ENCODE measurements around the gene CBX6. TPM values are rescaled to one million over a fixed set of nuclear protein-coding genes. Genes with fewer than 3 reads are reported as not detected.

CBX6 gene
- 24.8 to 27.3 TPM (median 27.1 TPM) in 5 replicates for total RNA-seq (2022; extraction: Qiagen RNA extraction)

DNA sequence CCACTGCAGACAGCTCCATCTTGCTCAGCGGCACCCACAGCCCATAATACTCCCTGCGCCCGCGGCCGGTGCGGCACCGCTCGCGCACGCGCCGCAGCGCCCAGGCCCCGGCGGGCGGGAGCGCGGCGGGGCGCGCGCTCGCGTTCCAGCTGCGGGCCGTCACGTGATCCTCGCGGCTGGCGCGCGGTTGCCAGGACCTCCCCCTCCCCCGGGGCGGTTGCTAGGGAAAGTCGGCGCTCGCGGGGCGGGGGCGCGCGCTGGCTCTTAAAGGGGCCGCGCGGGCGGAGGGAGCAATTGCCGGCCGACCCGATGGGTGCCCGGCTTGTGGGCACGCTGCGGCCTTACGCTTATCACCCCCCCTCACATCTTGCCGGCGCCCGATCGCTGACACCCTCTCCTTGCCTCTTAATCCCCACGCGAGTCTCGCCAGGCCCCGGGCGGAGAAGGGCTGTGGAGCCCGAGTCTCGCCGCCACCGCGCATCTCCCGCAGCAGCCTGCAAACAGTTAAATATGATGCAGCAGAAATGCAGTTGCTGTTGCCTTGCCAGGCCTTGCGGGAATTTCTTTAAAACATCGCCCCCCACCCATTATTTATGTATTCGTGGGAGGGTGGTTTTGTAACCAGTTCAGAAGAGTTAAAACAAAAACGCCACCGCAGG is at the start of gene CBX6:
TSS of gene CBX6 (minus strand) at position 45 of the 659 bp plus-strand sequence. CDS start at position 19, 26 bp downstream.

GRCh38 chr22:38843657-38844314 is 28.2 kb downstream of the CBX6 start, which contains the start of gene NPTXR:
Gene NPTXR, minus strand, starts transcription at chr22:38844028.

Other genes with a start within 250 kb of the CBX6 start
- gene FAM227A, start 215.8 kb downstream of the CBX6 start, total RNA-seq (2022; extraction: Qiagen RNA extraction) = 0.38 to 0.68 TPM (median 0.60 TPM) in 5 replicates
- 14.8 to 17.1 TPM (median 15.5 TPM) in 5 replicates for gene CBY1, start 215.6 kb downstream of the CBX6 start, total RNA-seq (2022; extraction: Qiagen RNA extraction)
- 57.5 to 72.6 TPM (median 68.1 TPM) in 5 replicates for gene TOMM22, start 190.3 kb downstream of the CBX6 start, total RNA-seq (2022; extraction: Qiagen RNA extraction)
- gene JOSD1, start 171.3 kb downstream of the CBX6 start, total RNA-seq (2022; extraction: Qiagen RNA extraction) = 27.8 to 32.0 TPM (median 29.0 TPM) in 5 replicates
- gene GTPBP1, start 166.3 kb downstream of the CBX6 start, total RNA-seq (2022; extraction: Qiagen RNA extraction) = 7.5 to 9.9 TPM (median 8.1 TPM) in 5 replicates
- 29.7 to 43.0 TPM (median 39.7 TPM) in 5 replicates for gene SUN2, start 116.2 kb downstream of the CBX6 start, total RNA-seq (2022; extraction: Qiagen RNA extraction)
- gene DNAL4, start 78.1 kb downstream of the CBX6 start, total RNA-seq (2022; extraction: Qiagen RNA extraction) = 7.4 to 11.1 TPM (median 10.8 TPM) in 5 replicates
- gene NPTXR, start 28.2 kb downstream of the CBX6 start, total RNA-seq (2022; extraction: Qiagen RNA extraction) = 7.9 to 10.1 TPM (median 8.9 TPM) in 5 replicates
- 0.10 TPM in 1 of 5 replicates, not detected in the others for gene APOBEC3A, start 85.4 kb upstream of the CBX6 start, total RNA-seq (2022; extraction: Qiagen RNA extraction)
- gene APOBEC3B, start 110.1 kb upstream of the CBX6 start, total RNA-seq (2022; extraction: Qiagen RNA extraction) = 25.9 to 31.3 TPM (median 28.2 TPM) in 5 replicates
- gene APOBEC3C, start 142.0 kb upstream of the CBX6 start, total RNA-seq (2022; extraction: Qiagen RNA extraction) = 25.3 to 27.0 TPM (median 26.3 TPM) in 5 replicates
- gene APOBEC3D, start 148.9 kb upstream of the CBX6 start, total RNA-seq (2022; extraction: Qiagen RNA extraction) = 0.08 to 0.50 TPM (median 0.15 TPM) in 5 replicates
- 1.6 to 2.4 TPM (median 2.2 TPM) in 5 replicates for gene APOBEC3F, start 168.6 kb upstream of the CBX6 start, total RNA-seq (2022; extraction: Qiagen RNA extraction)
- gene APOBEC3G, start 205.1 kb upstream of the CBX6 start, total RNA-seq (2022; extraction: Qiagen RNA extraction) = 0.06 to 0.09 TPM (median 0.07 TPM) in 3 of 5 replicates, not detected in the others
- 0.22 to 0.64 TPM (median 0.30 TPM) in 5 replicates for gene APOBEC3H, start 225.0 kb upstream of the CBX6 start, total RNA-seq (2022; extraction: Qiagen RNA extraction)